Suprapubic skin (tissue), 3 donors: ENCODE results near the gene RNFT2.

Source experiments
- POLR2AphosphoS5 ChIP-seq, 3 donors: sonication (generic); formaldehyde crosslinking; IDR thresholded peaks; one replicate each; pipeline ENCODE4 v1.6.1; 2017; ENCODE audit warnings: antibody characterized with exemption in 3 of 3
- TF ChIP-seq, protein P1 (sequence below), 2 donors: fragments of 200-600 bp in 1 of 2; fragments of 450-650 bp in 1 of 2; sonication (generic) in 1 of 2; IDR thresholded peaks; one replicate each; pipeline ENCODE4 v1.5.1; 2016 to 2019; ENCODE audit warnings: antibody characterized with exemption in 2 of 2, mild to moderate bottlenecking in 1 of 2, moderate library complexity in 1 of 2

GRCh38 chr12:116853507-116853906, 115.4 kb downstream of the RNFT2 start:
- TF ChIP-seq, protein P1, sequence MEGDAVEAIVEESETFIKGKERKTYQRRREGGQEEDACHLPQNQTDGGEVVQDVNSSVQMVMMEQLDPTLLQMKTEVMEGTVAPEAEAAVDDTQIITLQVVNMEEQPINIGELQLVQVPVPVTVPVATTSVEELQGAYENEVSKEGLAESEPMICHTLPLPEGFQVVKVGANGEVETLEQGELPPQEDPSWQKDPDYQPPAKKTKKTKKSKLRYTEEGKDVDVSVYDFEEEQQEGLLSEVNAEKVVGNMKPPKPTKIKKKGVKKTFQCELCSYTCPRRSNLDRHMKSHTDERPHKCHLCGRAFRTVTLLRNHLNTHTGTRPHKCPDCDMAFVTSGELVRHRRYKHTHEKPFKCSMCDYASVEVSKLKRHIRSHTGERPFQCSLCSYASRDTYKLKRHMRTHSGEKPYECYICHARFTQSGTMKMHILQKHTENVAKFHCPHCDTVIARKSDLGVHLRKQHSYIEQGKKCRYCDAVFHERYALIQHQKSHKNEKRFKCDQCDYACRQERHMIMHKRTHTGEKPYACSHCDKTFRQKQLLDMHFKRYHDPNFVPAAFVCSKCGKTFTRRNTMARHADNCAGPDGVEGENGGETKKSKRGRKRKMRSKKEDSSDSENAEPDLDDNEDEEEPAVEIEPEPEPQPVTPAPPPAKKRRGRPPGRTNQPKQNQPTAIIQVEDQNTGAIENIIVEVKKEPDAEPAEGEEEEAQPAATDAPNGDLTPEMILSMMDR (IDR thresholded peaks at IDR 0.05): no peak
- no peak for TF ChIP-seq POLR2AphosphoS5 (IDR thresholded peaks at IDR 0.05)
